ENCODE results near the gene PPP5C.

DNA sequence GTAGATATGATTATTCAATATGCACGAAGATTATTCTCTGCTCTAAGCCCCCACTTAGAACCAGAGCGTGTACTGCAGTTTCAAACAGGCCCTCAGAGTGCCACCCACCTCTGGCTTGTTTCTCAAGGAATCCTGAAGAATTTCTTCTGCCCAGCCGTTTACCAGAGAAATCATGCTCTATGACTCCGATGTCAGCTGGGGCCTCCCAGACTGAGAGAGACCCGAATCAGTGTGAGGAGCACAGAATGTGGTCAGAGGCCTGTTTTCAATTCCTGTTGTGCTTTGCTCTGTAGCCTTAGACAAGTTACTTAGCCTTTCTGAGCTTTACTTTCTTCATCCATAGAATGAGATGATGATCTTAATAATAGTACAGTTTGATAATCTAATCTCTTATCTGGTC, 76.3 kb downstream of the PPP5C start:
- TF ChIP-seq CTCF (IDR thresholded peaks at IDR 0.05) (no peak), POLR2A (IDR thresholded peaks at IDR 0.05) (no peak)

All from tibial nerve (tissue), 3 donors.